ENCODE measurements around the gene C5.

C5 gene

DNA sequence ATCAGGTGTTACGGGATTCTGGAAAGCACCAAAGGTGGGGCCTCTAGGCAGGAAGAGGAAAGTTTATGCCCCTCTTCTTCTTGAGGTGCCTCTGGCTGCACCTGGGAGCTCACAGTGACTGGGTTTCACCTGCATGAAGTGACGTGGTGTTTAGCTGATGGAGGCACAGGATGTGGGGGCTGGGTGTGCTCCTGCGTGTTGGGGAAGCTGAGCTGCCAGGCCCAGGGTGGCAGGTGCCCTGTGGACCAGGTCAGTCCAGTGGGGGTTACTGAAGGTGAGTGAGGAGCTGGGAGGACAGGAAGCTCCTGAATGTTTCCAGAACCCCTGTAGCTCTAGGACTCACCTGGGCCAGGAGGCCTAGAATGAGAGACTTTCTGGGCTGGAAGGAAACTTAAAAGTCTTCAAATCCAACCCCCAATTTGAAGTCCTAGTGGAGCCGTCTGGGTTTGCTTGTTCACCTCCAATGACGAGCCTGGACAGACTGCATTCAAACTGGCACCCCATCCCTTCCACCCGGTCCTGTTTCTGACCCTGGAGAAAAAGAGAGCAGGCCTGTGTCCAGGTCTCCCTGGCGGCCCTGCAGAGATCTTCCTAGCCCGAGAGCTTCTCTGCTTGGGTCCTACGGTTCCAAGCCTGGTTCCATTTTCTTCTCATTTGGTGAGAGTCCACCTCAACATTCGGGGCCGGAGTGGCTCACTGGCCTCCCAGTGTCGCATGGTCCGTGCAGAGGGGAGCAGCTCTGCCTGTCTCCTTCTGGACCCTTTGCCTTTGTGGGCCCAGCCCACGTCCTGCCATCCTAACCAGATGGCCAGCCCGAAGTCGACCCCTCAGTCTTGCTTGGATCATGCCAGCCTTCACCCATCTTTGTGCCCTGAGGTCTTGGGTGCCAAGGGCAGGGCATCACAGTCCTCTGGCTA, 145.8 kb downstream of the C5 start:
- peak; percentile 44 for DNase-seq

DNA sequence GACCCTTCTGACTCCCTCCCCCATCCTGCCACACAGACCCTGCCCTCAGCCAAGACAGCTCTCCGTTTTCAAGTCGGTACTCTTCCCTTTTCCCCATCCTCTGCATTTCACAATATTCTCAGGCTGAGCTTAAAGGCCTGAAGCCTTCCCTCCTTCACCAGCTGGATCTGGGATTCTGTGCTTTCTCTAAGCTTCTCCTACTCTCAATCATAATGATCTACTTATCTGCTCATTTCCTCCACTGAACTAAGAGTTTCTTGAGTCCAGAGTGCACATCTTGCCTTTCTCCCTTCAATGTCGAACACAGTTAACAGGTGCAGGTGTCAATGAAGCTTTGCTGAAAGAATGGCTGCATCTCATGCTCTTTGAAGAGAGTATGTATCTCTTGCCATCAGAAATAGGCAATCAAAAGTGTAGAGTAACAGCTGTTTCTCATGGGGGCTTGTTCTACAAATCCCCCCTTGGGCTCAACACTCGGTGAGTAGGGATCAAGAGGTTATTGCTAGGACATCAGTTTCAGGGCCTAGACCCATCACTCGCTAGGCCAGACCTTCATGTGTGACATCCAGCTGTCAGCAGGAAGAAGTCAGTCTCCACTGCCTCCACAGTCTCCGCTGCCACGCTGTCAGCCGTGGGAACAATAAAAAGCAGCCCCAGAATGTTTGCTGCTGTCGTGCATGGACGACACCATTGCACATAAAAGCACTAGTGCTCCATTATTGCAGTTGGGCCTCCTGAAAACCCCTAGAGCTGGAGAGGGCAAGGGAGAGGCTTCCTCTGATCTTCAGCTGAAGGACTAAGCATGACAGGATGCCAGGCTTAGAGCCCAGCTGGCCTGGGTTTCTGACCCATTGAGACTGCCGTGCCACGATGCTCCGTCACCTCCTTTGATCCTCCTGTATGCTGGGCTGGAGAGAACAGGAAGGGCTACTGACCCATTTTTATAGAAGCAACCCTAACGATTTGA, 147.2 kb downstream of the C5 start:
- no peak for DNase-seq
